Osteoblast (primary cell): Measurements from ENCODE around the gene HSFX3. TPM values are rescaled to one million over a fixed set of nuclear protein-coding genes. Genes with fewer than 3 reads are reported as not detected.
"Not testable (repeated sequence)": the region's sequence is repeated elsewhere in the genome, so short reads cannot be mapped to it uniquely, and the experiment has no call there.

Experiments
- DNase-seq: peaks from one replicate; pipeline ENCODE4 v3.0.0; 2011; ENCODE audit warnings: low spot score, mixed read lengths; ENCODE audit not compliant: insufficient read length; ENCODE audit errors: missing footprints
- H2AFZ ChIP-seq: 2 replicates; pipeline ENCODE4 v1.6.0; 2011; ENCODE audit warnings: mild to moderate bottlenecking, low read length
- H3K27ac ChIP-seq: 2 replicates; pipeline ENCODE4 v1.5.1; 2011; ENCODE audit warnings: mild to moderate bottlenecking, low read depth, low read length, moderate library complexity
- H3K27me3 ChIP-seq: 2 replicates; pipeline ENCODE4 v1.6.0; 2012; ENCODE audit warnings: mild to moderate bottlenecking, control low read depth, inconsistent platforms, low read length, moderate library complexity; ENCODE audit not compliant: insufficient read depth
- H3K36me3 ChIP-seq: 2 replicates; pipeline ENCODE4 v1.5.1; 2011; ENCODE audit warnings: mild to moderate bottlenecking, low read length, control low read depth, moderate library complexity; ENCODE audit not compliant: insufficient read depth
- H3K4me1 ChIP-seq: 2 replicates; pipeline ENCODE4 v1.5.1; 2011; ENCODE audit warnings: mild to moderate bottlenecking, low read length, control low read depth, moderate library complexity; ENCODE audit not compliant: insufficient read depth
- H3K4me2 ChIP-seq: 2 replicates; pipeline ENCODE4 v1.6.0; 2011; ENCODE audit warnings: mild to moderate bottlenecking, low read length; ENCODE audit not compliant: insufficient read depth
- H3K4me3 ChIP-seq: fragments of 200-600 bp; sonication (generic); 3 replicates; pipeline ENCODE4 v1.5.1; 2012; ENCODE audit warnings: mild to moderate bottlenecking, low read length, inconsistent platforms; ENCODE audit not compliant: insufficient read depth
- H3K79me2 ChIP-seq: 2 replicates; pipeline ENCODE4 v1.6.0; 2012; ENCODE audit warnings: mild to moderate bottlenecking, low read length, control low read depth, inconsistent platforms; ENCODE audit not compliant: insufficient read depth
- H3K9me3 ChIP-seq: 2 replicates; pipeline ENCODE4 v1.5.1; 2011; ENCODE audit warnings: low read depth, low read length, control low read depth
- H4K20me1 ChIP-seq: 2 replicates; pipeline ENCODE4 v1.6.0; 2012; ENCODE audit warnings: mild to moderate bottlenecking, low read length, control low read depth; ENCODE audit not compliant: insufficient read depth
- total RNA-seq: library from RNA; depleted of rRNA; stranded (reverse); fragments of >200 nt; gene quantifications from 2 replicates; pipeline ENCODE4 v1.2.3, GENCODE V29; 2012
- TF ChIP-seq, protein P1 (sequence below): IDR thresholded peaks from 2 replicates; pipeline ENCODE4 v1.5.1; 2011; ENCODE audit warnings: mild to moderate bottlenecking, low read depth, low read length, moderate library complexity; ENCODE audit errors: extremely low read depth

The HSFX3 gene
- total RNA-seq, 1 donor: not detected

DNA sequence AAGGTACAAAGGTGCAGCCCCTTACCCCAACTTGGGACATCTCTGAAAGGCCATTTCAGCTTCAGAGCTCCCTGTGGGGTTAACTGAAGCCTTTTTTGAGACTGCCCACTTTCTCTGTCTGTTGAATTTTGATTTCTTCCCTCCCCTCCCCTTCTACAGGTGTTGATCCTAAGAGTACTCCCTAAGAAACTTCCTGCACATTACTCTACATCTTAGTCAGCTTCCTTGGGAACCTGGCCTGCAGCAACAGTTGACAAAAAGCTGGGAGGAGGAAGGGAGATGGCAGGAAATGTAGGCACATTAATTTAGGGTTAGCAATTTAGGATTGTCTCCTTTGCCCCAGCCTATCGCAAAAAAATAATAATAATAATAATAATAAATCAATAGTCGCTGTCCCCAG, 43.4 kb downstream of the HSFX3 start:
- Histone ChIP-seq H3K27me3 (peaks cover 20% of the 10 kb centered on the region), H3K36me3 (peaks cover 17% of the 10 kb centered on the region), H3K9me3 (no peaks in the 10 kb centered on the region), H3K4me3 (no peak overlapping the region), H2AFZ (no peak overlapping the region), H3K4me1 (peaks cover 7% of the 10 kb centered on the region), H3K79me2 (peaks cover 23% of the 10 kb centered on the region), H3K27ac (no peak overlapping the region), H3K4me2 (no peak overlapping the region), H4K20me1 (no peaks in the 10 kb centered on the region)
- TF ChIP-seq, protein P1, sequence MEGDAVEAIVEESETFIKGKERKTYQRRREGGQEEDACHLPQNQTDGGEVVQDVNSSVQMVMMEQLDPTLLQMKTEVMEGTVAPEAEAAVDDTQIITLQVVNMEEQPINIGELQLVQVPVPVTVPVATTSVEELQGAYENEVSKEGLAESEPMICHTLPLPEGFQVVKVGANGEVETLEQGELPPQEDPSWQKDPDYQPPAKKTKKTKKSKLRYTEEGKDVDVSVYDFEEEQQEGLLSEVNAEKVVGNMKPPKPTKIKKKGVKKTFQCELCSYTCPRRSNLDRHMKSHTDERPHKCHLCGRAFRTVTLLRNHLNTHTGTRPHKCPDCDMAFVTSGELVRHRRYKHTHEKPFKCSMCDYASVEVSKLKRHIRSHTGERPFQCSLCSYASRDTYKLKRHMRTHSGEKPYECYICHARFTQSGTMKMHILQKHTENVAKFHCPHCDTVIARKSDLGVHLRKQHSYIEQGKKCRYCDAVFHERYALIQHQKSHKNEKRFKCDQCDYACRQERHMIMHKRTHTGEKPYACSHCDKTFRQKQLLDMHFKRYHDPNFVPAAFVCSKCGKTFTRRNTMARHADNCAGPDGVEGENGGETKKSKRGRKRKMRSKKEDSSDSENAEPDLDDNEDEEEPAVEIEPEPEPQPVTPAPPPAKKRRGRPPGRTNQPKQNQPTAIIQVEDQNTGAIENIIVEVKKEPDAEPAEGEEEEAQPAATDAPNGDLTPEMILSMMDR: no peak
- DNase-seq: no peak

DNA sequence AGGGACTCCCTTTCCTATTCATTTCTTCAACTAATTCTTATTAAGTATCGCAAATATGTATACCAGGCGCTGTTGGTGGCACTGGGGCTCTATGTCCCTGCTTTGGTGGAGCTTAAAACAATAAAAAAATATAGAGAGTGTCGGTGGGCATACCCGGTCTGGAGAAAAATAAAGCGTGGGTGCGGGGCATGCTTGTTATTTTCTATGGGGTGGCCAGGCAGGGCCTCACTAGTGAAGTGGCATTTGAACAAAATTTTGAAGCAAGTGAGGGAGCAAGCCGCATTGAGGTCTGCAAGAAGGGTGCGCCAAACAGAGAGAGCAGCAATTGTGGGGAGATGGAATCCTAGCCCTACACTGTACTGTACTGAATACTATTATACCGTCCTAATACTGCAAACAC, 44.1 kb downstream of the HSFX3 start:
- H3K4me2 ChIP-seq: peak overlapping the region; percentile 58
- DNase-seq: no peak
- no peak overlapping the region for H3K27ac ChIP-seq
- no peak overlapping the region for H3K4me3 ChIP-seq
- H3K36me3 ChIP-seq: peaks cover 22% of the 10 kb centered on the region
- H3K79me2 ChIP-seq: peaks cover 23% of the 10 kb centered on the region
- H3K4me1 ChIP-seq: peaks cover 7% of the 10 kb centered on the region
- H3K9me3 ChIP-seq: no peaks in the 10 kb centered on the region
- no peaks in the 10 kb centered on the region for H4K20me1 ChIP-seq
- H3K27me3 ChIP-seq: peaks cover 20% of the 10 kb centered on the region
- TF ChIP-seq, protein P1: no peak
- peak overlapping the region; percentile 74 for H2AFZ ChIP-seq

DNA sequence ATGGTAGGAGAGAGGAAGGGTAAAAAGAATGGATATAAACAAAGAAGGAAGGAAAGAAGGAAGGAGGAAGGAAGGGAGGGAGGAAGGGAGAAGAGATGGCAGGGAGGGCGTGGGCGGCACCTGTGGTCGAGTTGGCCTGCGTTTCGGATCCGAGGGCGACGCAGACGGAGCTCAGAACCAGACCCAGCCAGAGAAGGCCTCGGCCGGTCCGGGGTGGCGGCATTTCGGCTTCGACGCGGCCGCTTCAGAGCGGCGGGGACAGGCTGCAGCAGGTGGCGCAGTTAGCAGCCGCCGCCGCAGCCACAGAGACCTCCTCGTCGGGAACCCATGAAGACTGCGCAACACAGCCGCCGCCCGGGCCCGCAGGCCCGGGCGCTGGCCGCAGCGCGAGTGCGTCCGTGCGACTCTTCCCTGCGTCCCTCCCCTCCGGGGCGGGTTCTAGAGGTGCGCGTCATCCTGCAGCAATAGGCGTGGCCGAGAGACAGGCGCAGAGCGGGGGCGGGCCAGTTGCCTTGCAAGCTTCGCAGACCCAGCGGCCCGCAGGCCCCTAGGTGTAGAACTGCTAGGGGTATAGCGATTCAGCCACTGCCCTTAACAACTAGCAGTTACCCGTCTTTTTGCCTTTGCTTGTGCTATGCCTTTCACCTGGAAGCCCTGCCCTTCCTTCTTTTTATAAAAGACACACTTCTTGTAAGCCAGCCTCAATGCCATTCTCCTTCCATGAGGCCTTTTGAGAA, 44.6 kb downstream of the HSFX3 start, which contains the start of gene IDS:
IDS (minus strand) TSS at position 392 of the 737 bp plus-strand sequence; CDS start at position 223, 169 bp downstream.
- peak within 1 kb of the TSS; percentile 74 for H2AFZ ChIP-seq
- peaks cover 28% of the 10 kb centered on the region for H3K36me3 ChIP-seq
- peak within 1 kb of the TSS; percentile 84 for H3K27ac ChIP-seq
- H3K79me2 ChIP-seq: peaks cover 25% of the 10 kb centered on the region
- H4K20me1 ChIP-seq: no peaks in the 10 kb centered on the region
- peaks cover 20% of the 10 kb centered on the region for H3K27me3 ChIP-seq
- TF ChIP-seq, protein P1: no peak
- H3K4me2 ChIP-seq: peak within 1 kb of the TSS; percentile 91
- peak; percentile 91 for DNase-seq
- no peaks in the 10 kb centered on the region for H3K9me3 ChIP-seq
- peak within 1 kb of the TSS; percentile 80 for H3K4me3 ChIP-seq
- peaks cover 7% of the 10 kb centered on the region for H3K4me1 ChIP-seq

DNA sequence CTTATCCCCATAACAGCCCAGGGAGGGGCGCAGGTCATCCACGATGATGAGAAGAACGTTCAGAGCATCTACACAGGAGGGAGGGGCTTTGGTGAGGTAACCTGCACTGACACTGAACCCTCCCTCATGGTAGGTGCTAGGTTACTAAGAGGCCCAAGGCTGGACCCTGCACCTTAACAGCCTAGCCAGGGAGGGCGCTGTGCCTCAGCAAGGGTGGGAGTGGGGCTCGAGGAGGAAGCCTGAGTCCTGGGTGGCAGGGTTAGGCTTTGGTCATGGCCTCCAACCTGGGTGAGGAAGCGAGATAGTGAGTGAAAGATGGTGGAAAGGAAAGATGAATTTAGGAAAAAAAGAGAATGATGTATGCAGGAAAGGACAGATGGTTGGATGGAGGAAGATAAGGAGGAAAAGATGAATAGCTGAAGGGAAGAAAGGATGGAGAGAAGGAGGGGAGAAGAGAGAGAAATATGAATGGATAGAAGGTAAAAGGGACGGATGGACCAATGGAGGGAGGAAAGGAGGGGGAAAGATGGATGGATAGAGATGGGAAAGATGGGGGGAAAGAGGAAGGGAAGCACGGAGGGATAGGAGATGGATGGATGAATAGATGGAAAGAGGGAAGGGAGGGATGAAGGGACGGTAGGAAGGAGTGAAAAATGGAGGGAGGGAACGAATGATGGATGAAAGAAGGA, 45.4 kb downstream of the HSFX3 start:
- H3K9me3 ChIP-seq: no peaks in the 10 kb centered on the region
- H3K4me1 ChIP-seq: peaks cover 7% of the 10 kb centered on the region
- peak overlapping the region; percentile 84 for H3K27ac ChIP-seq
- peak overlapping the region; percentile 91 for H3K4me2 ChIP-seq
- TF ChIP-seq, protein P1: peak; percentile 29
- peaks cover 25% of the 10 kb centered on the region for H3K79me2 ChIP-seq
- peak overlapping the region; percentile 80 for H3K4me3 ChIP-seq
- no peak for DNase-seq
- peak overlapping the region; percentile 41 for H2AFZ ChIP-seq
- no peaks in the 10 kb centered on the region for H4K20me1 ChIP-seq
- H3K27me3 ChIP-seq: peaks cover 14% of the 10 kb centered on the region
- H3K36me3 ChIP-seq: peaks cover 32% of the 10 kb centered on the region

DNA sequence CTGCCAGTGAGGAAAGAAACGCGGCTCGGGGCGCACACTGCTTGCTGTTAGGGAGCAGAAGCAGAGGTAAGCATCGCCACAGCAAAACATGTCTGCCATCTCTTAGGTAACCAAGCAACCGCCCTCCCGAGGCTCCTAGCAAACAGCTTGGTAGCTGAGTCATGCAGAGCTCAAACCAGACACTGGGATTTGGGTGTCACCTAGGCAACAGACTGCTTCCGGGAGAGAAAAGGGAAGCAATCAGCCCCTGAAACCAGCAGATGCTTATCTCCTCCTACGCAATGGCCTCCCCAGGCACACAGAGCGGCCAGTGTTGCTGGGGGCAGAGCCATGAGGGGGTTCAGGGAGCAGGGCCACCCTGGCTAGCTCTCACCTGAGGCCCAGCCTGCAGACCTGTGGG, 46.3 kb downstream of the HSFX3 start:
- DNase-seq, H3K4me3 ChIP-seq, H3K9me3 ChIP-seq, H4K20me1 ChIP-seq, H3K4me2 ChIP-seq, H2AFZ ChIP-seq, H3K4me1 ChIP-seq, H3K27me3 ChIP-seq: not testable (repeated sequence)
- Histone ChIP-seq H3K27ac (peak overlapping the region; percentile 84), H3K79me2 (peaks cover 25% of the 10 kb centered on the region), H3K36me3 (peaks cover 34% of the 10 kb centered on the region)
